Measurements from ENCODE around the gene PATZ1. TPM values are rescaled to one million over a fixed set of nuclear protein-coding genes. Genes with fewer than 3 reads are reported as not detected.

The PATZ1 gene
- total RNA-seq, 4 donors from 2014 or later, result 27.1 to 33.5 (median 31.3) TPM

- Histone ChIP-seq H3K27ac (peak overlapping the region; percentile 92 to 99 (median 98)), H3K4me1 (peaks cover 0 to 80% (median 58%) of the 10 kb centered on the region in 4 donors), H3K4me3 (no peak overlapping the region), H3K36me3 (peaks cover 0 to 65% (median 28%) of the 10 kb centered on the region in 3 donors), H3K27me3 (no peaks in the 10 kb centered on the region), H3K9me3 (no peaks in the 10 kb centered on the region)
- TF ChIP-seq EP300 (IDR thresholded peaks at IDR 0.05), result no peak
- no peak for TF ChIP-seq CTCF (IDR thresholded peaks at IDR 0.05)
- TF ChIP-seq POLR2A (IDR thresholded peaks at IDR 0.05), result no peak
- DNase-seq (ENCODE audit: low spot score in 2 of 2), result no peak
- WGBS, 2 donors, result 70 to 81% methylated on average over 5 to 6 of the region's 6 CpGs
Measured at GRCh38 chr22:31287818-31288495, 58.2 kb downstream of the PATZ1 start.

GRCh38 chr22:31286360-31287255 lies 59.5 kb downstream of the PATZ1 start:
- Histone ChIP-seq H3K27me3 (no peaks in the 10 kb centered on the region), H3K9me3 (no peaks in the 10 kb centered on the region), H3K36me3 (peaks cover 0 to 79% (median 28%) of the 10 kb centered on the region in 3 donors), H3K4me3 (no peak overlapping the region), H3K4me1 (peaks cover 0 to 76% (median 55%) of the 10 kb centered on the region in 4 donors), H3K27ac (peak overlapping the region in 3 of 4 donors; percentile 97 to 99 (median 98))
- TF ChIP-seq EP300 (IDR thresholded peaks at IDR 0.05), result peak; percentile 75 to 78
- peak in 1 of 2 donors; percentile 27 for TF ChIP-seq POLR2A (IDR thresholded peaks at IDR 0.05)
- TF ChIP-seq CTCF (IDR thresholded peaks at IDR 0.05), result no peak
- DNase-seq (ENCODE audit: low spot score in 2 of 2), result peak in 1 of 2 donors; percentile 55
- 75 to 77% methylated on average over 8 of the region's 8 CpGs for WGBS, 2 donors

GRCh38 chr22:31284281-31285155 lies 61.6 kb downstream of the PATZ1 start:
- DNase-seq (ENCODE audit: low spot score in 2 of 2), result no peak
- Histone ChIP-seq H3K27ac (peak overlapping the region; percentile 17 to 99 (median 98)), H3K9me3 (no peaks in the 10 kb centered on the region), H3K36me3 (peaks cover 0 to 97% (median 31%) of the 10 kb centered on the region in 3 donors), H3K4me1 (peaks cover 0 to 68% (median 50%) of the 10 kb centered on the region in 4 donors), H3K27me3 (no peaks in the 10 kb centered on the region), H3K4me3 (no peak overlapping the region)
- TF ChIP-seq EP300 (IDR thresholded peaks at IDR 0.05) (no peak), POLR2A (IDR thresholded peaks at IDR 0.05) (no peak), CTCF (IDR thresholded peaks at IDR 0.05) (no peak)
- WGBS, 2 donors, result 13 to 30% methylated on average over 3 of the region's 3 CpGs

- Histone ChIP-seq H3K27me3 (no peaks in the 10 kb centered on the region), H3K36me3 (peaks cover 0 to 97% (median 18%) of the 10 kb centered on the region in 3 donors), H3K9me3 (no peaks in the 10 kb centered on the region), H3K4me1 (peaks cover 0 to 59% (median 33%) of the 10 kb centered on the region in 4 donors), H3K4me3 (no peak overlapping the region), H3K27ac (peak overlapping the region in 3 of 4 donors; percentile 8 to 97 (median 27))
- no peak for TF ChIP-seq EP300 (IDR thresholded peaks at IDR 0.05)
- no peak for TF ChIP-seq CTCF (IDR thresholded peaks at IDR 0.05)
- TF ChIP-seq POLR2A (IDR thresholded peaks at IDR 0.05), result no peak
- DNase-seq (ENCODE audit: low spot score in 2 of 2), result no peak
- 76 to 86% methylated on average over 8 of the region's 8 CpGs for WGBS, 2 donors
Measured at GRCh38 chr22:31282748-31283468, 63.2 kb downstream of the PATZ1 start.

All from tibial nerve (tissue), 4 donors.